DMS 273 (cell line): ENCODE data around the gene PLEKHF1.
"Not testable (repeated sequence)": the region's sequence is repeated elsewhere in the genome, so short reads cannot be mapped to it uniquely, and the experiment has no call there.

Experiments used
- DNase-seq: peaks from one replicate; lab custom pipeline; 2025; ENCODE audit not compliant: unreplicated experiment; lab: John Stamatoyannopoulos, UW

Gene PLEKHF1

GRCh38 chr19:29663861-29664752 is 1.2 kb upstream of the PLEKHF1 start:
- DNase-seq: no peak

DNA sequence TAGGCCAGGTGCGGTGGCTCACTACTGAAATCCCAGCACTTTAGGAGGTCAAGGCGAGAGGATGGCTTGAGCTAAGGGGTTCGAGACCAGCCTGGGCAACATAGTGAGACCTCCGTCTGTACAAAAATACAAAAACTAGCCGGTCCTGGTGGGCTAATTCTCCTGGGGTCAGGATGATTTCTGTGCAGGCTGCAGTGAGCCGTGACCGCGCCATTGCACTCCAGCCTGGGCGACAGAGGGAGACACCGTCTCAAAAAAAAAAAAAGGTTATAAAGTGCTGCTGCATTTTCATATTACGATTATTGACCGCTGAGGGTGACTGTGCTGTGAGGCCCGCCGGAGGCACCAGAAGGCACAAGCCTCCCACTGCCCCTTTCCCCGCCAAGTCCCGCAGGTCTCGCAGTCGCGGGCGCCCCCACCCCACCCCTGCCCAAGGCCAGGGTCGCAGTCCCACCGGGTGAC is 477 bp upstream of the PLEKHF1 start:
- DNase-seq: no peak

DNA sequence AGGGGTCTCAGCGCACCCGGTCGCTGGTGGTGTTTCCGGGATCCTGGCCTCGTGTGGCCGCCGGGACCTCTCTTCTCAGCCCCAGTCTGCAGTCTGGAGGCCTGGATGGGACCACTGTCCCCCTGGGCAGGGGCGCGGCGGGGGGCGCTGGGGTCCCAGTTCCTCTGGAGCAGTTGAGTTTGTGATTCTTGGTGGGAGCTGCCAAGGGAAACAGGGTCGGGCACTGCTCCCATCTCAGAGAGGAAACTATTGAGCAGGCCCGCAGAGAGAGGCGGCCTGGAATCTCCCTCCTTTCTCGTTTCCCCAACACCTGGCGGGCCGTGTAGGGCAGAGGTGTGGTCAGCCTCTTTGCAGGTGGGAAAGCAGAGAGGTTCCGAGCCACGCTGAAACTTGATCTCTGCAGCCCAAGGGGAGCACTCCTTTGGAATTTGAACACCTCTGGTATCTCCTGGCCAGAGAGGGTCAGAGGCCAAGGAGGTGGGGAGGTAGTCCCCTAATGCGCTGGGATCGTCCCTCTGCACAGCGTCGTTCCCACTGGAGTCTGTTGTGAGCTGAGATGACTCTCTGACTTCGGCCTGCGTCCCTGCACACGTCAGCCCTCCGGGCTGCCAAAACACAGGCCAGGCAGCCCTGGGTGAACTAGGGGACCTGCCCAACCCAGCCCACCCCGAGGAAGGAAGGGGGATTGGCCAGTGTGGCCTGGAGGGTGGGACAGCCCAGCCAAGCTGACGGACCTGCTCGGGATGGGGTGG is 741 bp downstream of the PLEKHF1 start:
- no peak for DNase-seq

DNA sequence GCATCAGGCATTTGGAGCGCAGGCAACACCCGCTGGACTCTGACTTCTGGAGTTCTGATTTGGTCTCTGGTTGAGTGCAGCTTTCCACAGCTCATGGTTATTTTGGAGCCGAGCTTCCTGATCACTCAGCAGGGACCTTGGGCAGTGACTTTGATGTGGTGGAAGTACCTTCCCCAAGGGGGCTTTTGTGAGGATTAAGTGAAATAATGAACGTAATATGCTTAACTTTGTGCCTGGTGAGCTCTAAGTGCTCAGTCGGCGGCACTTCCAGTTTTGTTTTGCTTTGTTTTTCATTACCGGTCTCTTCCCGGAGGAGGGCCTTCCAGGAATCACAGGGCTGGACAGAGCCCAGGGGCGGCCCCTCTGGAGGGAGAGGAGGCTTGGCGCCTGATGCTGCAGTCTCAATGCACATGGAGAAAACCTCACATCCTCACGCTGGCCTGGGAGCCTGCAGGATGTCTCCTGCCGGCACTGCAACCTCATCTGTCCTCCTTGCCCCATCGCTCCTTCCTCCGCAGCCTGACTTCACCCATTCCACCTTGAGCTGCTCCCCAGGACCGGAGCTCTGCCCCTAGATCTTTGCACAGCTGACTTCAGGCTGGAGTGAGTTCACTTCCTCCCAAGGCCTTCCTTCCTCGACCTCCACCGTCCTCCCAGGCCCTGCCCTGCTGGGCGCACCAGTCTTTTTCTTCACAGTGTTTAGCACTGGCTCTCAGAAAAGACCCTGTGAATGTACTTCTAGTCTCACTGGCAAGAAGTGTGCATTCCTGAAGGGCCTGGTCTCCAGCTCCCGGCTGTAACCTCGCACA is 1.5 kb downstream of the PLEKHF1 start:
- peak; percentile 36 for DNase-seq

DNA sequence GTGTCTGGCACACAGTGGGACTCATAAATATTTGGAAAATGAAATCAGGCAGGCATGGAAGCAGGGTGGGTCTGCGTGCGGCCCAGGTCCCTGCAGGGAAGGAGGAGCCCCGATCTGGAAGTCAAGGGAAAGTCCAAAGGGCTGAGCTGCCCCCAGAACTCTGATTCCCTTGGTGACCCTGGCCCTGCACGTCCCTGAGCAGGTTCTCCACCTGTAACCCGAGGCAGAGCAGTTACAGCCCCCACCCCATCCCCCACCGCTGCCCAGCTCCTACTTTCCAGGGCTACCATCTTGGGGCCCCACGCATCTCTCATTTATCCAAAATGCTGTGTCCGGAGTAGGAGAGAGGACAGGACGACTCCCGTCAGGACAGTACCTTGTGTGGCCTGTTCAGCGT is 2.1 kb downstream of the PLEKHF1 start:
- DNase-seq: no peak

DNA sequence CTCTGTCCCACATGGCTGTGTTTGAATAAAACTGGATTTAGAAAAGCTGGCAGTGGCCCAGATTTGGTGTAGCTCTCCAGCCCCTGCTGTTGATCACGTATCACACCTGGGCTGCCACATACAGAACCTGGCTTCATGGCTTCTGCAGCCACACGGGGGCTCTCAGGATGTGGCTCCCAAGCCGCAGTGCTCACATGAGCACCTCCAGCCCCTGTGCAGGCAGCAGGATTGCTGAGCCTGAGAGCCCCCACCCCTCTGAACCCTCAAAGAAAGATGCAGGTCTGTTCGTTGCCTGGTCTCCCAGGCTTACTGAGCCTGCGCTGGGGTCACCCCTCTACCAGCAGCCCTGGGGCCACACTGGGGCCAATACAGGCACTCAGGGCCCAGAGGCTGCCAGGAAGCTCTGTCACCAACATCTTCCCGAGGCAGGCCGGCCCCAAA is 2.7 kb downstream of the PLEKHF1 start:
- peak; percentile 52 for DNase-seq

DNA sequence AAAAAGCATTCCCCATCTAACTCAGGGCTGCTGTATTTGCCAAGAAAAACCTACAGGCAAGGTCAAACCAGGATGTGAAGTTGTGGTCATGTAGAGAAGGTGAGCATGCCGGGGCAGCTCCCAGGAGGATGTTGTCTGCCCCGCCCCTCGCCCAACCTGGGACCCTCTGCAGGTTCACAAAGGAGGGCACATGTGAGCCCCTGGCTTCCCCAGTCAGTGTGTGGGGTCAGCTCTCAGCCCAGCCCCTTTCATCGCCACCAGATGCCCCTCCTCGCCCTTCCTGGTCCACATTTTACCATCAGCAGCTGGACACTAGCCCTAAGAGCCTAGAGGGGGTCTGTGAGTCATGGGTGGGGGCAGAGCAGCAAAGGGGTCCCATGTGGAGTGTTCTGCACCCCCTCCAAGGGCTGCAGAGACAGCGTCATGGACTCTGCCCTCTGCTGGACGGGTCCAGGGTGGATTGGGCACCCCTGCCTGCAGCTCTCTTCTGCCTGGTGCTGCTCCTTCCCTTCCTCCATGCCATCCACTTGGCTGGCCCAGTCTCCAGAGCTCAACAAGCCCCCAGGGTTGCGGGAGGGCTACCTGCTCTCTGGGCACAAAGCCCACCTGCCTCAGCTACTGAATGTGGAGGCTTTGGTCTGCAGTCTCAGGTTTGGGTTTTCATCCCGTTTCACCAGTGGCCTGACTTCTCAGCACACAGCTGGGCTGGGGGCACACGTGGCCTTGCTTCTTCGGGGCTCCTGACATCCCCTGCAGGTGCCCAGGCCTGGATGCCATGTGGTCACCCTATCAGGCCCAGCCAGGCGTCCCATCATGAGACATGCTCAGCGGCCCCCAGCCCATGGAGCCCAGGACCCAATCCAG is 3.7 kb downstream of the PLEKHF1 start:
- DNase-seq: no peak

DNA sequence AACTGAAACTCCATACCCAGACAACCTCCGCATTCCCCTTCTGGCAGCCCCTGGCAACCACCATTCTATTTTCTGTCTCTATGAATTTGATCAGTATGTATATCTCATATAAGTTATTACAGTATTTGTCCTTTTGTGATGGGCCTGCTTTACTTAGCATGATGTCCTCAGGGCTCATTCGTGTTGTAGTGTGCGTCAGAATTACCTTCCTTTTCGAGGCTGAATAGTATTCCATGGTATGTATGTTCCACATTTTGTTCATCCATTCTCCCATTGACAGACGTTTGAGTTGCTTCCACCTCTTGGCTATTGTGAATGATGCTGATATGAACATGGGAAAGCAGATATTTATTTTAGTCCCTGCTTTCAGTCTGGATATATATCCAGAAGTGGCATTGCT is 5.0 kb downstream of the PLEKHF1 start:
- DNase-seq: no peak

DNA sequence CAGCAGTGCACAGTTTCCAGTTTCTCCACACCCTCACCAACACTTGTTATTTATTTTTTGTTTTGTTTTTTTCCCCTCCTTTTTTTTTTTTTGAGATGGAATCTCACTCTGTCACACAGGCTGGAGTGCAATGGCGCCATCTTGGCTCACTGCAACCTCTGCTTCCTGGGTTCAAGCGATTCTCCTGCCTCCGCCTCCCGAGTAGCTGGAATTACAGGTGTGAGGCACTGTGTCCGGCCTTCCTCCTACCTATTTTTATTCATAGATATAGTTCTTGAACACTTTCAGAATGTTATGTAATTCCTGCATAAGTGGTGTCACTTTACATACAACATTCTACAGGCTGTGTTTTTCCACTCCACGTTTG is 5.7 kb downstream of the PLEKHF1 start:
- not testable (repeated sequence) for DNase-seq

- DNase-seq: peak; percentile 30
Observed at GRCh38 chr19:29671393-29672160, 6.3 kb downstream of the PLEKHF1 start.

DNA sequence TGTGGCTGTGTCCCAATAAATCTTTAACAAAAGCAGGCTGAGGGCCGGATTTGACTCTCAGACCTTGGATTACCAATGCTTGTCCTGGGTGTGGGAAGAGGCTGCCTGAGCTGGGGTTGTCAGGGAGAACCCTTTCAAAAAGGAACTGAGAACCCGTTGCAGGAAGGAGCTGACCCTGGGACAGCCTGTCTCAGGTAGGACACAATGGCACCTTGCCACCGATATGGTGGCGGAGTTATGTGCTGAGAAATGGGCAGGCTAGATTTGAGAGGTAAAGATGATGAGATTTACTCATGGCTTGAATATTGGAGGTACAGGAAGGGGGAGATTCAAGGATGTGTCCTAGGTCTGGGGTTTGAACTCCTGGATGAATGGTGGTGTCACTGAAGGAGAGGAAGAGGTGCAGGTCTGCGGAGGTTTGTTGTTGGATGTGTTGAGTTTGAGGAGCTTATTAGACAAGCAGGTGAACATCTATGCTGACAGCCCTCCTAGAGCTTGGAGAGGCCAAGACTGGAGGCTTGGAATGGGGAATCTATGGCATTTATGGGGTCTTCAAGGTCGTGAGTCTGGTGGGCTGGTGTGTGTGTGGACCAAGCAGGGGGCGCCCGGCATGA is 7.2 kb downstream of the PLEKHF1 start:
- DNase-seq: no peak

GRCh38 chr19:29672933-29673336 is 7.7 kb downstream of the PLEKHF1 start:
- no peak for DNase-seq

DNA sequence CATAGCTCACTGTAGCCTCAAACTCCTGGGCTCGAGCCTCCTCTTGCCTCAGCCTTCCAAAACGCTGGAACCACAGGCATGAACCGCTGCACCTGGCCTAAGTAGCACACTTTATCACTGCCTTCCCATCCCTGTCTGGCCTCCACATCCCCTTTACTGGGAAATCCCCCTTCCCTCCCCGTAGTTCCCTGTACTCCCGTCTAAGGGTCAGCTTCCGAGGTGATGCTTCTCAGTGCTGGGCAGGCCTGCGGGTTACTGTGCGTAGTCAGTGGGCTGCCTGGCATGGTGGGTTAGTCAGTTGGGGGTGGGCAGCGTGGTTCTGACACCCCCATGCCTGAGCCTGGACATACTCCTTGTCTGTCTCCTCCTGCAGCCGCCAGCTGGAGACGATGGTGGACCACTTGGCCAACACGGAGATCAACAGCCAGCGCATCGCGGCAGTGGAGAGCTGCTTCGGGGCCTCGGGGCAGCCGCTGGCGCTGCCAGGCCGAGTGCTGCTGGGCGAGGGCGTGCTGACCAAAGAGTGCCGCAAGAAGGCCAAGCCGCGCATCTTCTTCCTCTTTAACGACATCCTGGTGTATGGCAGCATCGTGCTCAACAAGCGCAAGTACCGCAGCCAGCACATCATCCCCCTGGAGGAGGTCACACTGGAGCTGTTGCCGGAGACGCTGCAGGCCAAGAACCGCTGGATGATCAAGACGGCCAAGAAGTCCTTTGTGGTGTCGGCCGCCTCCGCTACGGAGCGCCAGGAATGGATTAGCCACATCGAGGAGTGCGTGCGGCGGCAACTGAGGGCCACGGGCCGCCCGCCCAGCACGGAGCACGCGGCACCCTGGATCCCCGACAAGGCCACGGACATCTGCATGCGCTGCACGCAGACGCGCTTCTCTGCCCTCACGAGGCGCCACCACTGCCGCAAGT is 8.4 kb downstream of the PLEKHF1 start:
- no peak for DNase-seq

GRCh38 chr19:29674374-29675119 is 9.3 kb downstream of the PLEKHF1 start:
- no peak for DNase-seq

DNA sequence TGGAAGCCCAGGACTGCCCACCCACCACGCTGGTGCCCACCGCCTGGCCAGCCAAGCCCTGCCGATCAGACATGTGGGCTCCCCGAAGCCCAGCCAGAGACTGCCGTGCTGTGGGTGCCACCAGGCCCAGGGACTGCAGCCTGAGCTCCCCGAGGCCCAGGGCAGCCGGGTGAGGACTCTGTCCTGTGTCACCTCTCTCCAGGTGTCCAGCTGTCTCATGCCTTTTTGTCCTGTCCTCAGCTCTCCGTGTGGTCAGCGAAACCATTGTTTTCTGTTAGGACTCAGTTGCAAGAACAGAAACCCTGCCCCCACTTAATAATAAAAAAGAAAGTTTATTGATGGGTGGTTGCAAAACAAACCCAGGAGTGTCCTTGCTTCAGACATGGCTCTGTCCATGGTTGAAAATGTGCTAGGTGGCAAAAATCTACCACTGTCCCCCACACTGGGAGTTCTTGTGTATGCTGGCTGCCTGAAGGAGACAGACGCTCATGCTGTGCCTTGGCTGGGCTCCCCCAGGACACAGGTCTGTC is 9.9 kb downstream of the PLEKHF1 start:
- DNase-seq: no peak

- no peak for DNase-seq
Observed at GRCh38 chr19:29675650-29676186, 10.5 kb downstream of the PLEKHF1 start.

DNA sequence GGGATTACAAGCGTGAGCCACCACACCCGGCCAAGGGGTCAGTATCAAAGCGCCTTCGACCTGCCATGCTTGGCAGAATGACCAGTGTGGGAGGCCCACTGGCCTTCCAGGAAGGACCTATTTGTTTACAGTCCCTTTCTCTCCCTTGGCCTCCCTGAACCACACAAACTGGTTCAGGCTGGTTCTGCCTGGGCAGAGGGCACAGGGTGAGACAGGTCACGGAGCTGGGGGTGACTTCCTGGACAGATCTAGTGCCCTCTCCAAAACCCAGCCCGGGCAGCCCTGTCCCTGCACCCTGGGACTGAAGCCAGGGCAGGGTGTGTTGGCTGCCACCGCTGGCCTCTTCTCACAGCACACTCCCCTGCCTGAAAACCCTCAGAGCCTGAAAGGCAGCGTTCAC is 11.3 kb downstream of the PLEKHF1 start:
- no peak for DNase-seq
